Left forelimb (tissue), 1 donor: Measurements from ENCODE around the gene SPRING1.

Experiments
- DNase-seq: peaks from one replicate; pipeline ENCODE4 v3.0.0-alpha.2; 2018; ENCODE audit warnings: low spot score

The SPRING1 gene

DNA sequence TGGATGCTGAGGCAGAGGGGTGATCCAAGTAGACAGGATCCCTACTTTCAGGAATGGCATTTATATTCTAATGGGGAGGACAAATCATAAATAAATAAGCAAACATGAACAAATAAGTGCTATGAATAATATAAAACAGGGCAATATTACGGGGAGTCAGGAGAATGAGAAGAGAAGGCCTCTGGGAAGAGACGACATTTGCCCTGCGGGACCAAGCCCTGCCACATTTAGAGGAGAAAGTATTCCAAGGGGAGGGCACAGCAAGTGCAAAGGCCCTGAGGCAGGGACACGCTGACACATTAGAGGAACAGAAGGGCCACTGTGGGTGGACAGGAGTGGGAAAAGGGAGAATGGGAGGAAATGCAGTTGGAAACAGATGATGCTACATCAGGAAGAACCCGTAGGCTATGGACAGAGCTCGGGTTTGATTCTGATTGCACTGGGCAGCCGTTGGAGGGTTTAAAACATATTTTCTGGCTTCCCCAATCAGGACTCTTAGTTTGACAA, 1.6 kb upstream of the SPRING1 start:
- DNase-seq, result no peak

GRCh38 chr12:116736962-116737773, 701 bp downstream of the SPRING1 start:
- no peak for DNase-seq

GRCh38 chr12:116735951-116736599, 1.8 kb downstream of the SPRING1 start:
- DNase-seq, result no peak

DNA sequence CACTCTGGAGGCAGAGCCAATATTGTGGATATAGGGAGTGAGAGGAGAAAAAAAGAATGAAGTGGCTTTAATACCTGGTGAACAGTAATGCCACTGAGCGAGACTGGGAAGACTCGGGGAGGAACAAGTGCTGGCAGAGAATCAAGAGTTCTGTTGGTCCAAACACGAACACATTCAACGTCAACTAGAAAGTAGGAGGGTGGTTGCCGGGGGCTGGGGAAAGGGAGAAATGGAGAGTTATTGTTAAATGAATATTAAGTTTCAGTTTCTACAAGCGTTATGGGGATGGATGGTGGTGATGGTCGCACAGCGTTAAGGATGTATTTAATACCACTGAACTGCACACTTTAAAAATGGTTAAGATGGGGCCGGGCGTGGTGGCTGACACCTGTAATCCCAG, 2.8 kb downstream of the SPRING1 start:
- DNase-seq, result no peak

- DNase-seq, result no peak
Measured at GRCh38 chr12:116734156-116734768, 3.6 kb downstream of the SPRING1 start.

DNA sequence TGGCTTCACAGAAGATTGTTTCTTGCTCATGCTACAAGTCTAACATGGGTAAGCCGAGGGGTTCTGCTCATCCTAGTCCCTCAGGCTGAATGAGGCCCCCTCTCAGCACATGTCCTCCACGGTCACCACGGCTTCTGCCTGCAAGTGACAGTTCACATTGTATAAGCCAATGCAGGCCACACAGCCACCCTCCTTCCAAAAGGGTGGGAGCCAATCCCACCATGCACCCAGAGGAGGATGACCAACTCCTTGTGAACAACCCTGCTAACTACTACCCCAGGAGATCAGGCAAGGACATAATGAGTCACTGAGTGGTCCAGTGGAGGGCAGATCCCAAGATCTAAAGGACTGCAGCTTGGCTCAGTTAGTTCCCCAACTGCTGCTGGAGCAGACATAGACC, 6.1 kb downstream of the SPRING1 start:
- no peak for DNase-seq

- no peak for DNase-seq
Measured at GRCh38 chr12:116727891-116728290, 10.0 kb downstream of the SPRING1 start.

DNA sequence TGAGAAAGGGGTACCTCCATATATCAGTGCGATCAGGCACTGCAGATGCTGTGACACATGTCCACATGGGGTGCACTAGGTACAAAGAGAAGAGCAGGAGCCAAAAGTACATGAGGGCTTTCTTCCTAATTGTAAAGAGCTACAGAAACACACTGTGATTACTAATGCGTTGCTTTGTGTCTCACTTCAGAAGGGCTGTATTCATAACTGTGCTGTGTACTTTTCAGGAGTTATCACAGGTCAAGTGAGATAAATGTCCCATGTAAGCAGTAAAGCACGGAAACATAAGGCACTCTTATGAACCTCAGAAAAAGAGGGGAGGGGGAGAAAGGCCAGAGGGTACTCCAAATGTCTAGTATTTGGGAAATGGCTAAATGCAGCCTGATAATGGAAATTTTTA, 10.6 kb downstream of the SPRING1 start:
- no peak for DNase-seq

GRCh38 chr12:116726694-116727093, 11.2 kb downstream of the SPRING1 start:
- DNase-seq, result no peak

GRCh38 chr12:116722245-116722644, 15.6 kb downstream of the SPRING1 start:
- DNase-seq, result no peak

DNA sequence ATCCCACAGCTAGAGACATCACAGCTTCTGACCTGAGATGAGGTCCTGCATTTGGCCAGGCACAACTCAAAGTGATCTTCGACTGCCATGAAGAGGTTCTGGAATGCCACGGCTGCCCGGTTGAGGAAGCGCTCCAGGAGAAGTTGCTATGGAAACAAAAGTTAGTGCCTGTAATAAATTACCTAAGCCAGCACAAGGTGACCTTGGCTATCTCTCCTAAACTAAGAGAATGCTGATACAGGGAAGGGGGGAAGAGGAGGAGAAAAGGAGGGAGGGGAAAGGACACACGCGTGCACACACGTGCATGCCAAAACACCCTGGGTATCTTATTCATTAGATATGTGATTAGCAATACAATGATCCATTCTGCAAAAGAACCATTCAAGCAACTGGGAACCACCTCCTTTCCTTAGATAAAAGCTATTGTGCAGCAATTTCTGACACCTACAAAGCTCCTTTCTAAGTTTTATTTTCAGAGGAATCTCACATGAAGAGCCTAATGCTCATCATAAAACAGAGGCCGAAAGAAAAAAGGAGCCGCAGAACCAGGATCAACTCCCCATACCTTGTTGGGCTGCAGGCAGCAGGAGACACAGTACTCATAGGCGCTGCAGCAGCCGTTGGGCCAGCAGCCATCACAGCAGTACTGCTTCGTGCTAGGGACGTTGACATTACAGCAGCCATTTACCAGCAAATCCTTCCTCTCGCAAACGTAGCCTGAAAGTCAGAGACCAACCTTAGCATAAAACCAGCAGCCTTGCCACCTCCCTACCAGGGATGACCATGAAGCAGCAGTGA, 17.9 kb downstream of the SPRING1 start:
- no peak for DNase-seq

DNA sequence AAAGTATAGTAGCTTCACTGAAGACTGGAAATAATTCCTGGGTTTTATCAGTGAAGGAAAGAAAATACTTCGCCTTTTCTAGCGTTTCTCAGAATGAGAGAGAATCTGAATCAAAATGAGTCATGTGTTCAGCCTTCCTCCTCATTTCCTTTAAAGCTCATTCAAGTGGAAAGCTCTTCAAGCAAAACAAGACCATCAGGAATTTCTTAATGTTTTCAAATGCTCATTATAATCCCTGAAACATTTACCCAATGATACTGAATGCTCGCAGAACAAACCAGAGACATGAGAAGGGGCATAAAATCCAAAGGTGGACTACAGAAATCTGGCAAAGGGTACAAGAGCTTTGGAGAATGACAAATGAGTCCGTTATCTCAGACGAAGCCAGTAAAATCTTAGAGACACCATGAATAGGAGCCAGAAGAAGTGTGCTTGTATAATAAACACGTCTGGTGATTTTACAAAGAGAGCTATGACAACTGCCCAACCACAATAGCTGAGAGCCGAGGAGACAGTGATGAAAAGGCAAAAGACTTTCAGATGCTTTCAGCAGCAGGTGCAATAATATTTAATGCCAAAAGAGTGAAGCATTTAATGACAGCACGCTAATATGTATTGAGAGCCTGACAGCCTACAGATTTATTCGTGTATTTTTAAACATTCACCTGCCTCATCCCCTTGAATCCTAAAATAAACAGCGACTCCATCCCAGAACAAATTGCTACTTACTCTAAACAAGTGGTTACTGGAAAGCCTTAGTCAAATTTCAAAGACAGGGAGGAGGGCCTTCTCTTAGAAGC, 19.0 kb downstream of the SPRING1 start:
- no peak for DNase-seq

DNA sequence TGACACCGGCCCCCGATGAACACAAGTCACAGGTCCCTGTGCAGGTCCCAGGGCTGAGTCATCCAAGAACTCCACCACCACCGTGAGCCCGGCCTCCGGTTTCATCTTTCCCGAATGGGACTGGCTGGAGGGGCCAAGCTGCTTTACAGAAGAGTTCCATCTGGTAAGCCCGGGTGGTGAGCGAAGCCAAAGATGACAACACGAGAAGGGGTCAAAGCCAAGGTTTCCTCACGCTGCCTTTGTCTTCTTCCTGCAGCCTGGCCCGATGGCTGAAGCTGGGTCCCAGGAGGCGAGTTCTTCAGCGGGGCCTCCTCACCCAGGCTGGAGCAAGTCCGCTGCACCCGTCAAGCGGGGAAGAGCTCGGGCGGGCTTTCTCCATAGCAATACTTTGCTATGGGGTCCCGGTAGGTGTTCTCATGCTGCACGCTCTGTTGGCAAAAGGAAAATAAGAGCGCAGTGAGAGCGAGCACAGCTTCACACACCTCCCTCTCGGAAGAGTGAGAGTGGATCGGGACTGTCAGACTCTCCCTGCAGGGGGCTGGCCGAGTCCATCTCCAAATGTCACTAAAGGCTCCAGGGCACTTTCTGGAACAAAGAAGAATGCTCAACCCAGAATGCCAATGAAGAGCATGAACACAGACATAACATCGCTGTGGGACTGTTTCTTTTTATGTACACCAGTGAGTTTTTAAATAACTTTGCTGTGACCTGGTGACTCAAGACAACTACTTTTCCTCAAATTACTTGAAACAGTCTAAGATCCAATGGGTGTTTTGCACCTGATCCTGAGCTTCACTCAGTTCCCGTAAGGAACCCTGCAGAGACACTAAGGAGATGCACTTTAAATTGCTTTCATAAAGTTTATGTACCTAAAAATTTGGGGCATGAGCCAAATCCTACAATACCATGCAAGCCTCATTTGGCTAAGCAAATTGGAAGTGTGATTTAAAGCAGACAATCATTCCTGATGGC, 20.1 kb downstream of the SPRING1 start:
- peak; percentile 76 for DNase-seq

GRCh38 chr12:116714175-116714574, 23.7 kb downstream of the SPRING1 start:
- no peak for DNase-seq

- no peak for DNase-seq
Measured at GRCh38 chr12:116713527-116713926, 24.3 kb downstream of the SPRING1 start.

DNA sequence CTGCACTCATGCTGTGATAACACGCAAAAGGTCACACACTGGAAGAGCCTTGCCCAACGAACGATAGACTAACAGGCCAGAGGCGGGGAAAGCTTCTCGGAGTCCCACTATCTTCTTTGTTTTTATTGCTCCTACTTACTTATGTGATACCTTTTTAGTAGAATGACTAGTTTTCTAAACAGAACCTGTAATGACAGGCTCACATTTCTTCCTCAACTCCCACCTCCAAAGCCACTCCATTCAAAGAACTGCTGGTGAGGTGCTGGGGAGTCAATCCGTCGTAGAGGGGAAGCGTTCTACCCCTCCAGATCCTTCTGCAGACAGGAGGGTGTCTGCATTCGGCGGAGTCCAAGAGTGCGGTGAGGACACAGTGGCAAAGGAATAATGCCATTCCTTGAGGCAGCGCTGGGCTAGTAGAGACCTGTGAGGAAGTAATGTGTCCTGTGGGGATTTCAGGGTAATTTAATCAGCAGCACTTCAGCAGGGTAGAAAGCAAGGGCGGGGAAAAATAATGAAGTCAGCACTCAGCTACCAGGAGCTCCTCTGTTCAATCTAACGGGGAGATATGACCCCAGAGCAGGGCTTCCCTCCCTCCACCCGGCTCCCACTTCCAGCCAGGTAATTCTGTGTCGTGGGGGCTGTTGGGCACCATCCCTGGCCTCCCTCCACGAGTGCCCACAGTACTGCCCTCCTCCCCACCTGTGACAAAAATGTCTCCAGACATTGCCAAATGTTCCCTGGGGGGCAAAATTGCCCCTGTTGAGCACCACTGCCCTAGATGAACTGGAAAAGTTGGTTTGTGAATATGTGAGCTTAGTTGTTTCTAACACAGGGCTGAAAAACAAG, 25.2 kb downstream of the SPRING1 start:
- DNase-seq, result no peak

GRCh38 chr12:116710370-116711150, 27.3 kb downstream of the SPRING1 start:
- no peak for DNase-seq

DNA sequence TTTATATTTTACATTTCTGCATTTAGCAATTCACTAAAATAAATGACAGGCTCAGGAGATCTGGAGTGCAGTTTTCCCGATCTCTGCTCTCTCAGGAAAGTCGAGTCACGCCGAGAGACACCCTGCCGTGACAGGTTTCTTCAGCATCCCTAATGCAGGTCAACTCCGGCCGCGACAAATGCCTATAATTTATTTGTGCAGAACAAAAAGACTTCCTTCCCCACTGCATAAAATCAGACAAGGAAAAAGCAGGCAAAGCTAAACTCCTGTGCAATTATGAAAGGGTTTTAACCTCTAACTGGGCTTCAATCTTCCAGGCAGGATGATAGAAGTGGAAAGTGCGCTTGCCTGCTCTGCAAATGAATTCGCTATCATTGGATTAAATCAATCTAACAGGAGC, 28.1 kb downstream of the SPRING1 start:
- DNase-seq, result no peak
